Karpas-422 (cell line): ENCODE data around the gene HOXC12. TPM values are rescaled to one million over a fixed set of nuclear protein-coding genes. Genes with fewer than 3 reads are reported as not detected.

Experiments
- DNase-seq: peaks from one replicate; pipeline ENCODE4 v3.0.0-alpha.2; 2015
- H2AFZ ChIP-seq: fragments of 200-600 bp; sonication (generic); 2 replicates; pipeline ENCODE4 v1.6.1; 2014; ENCODE audit warnings: antibody characterized with exemption, low read length, mixed read lengths
- H3K27ac ChIP-seq: fragments of 200-600 bp; sonication (generic); 2 replicates; pipeline ENCODE4 v1.5.1; 2014; ENCODE audit warnings: mild to moderate bottlenecking, low read length, moderate library complexity
- H3K27me3 ChIP-seq: fragments of 200-600 bp; sonication (generic); 2 replicates; pipeline ENCODE4 v1.6.1; 2014; ENCODE audit warnings: low read length, mixed read lengths
- H3K36me3 ChIP-seq: fragments of 200-600 bp; sonication (generic); 2 replicates; pipeline ENCODE4 v1.6.1; 2014; ENCODE audit warnings: low read length, mixed read lengths; ENCODE audit not compliant: insufficient read depth
- H3K4me1 ChIP-seq: fragments of 200-600 bp; sonication (generic); 2 replicates; pipeline ENCODE4 v1.6.1; 2014; ENCODE audit warnings: mild to moderate bottlenecking, low read length, mixed read lengths
- H3K4me2 ChIP-seq: fragments of 200-600 bp; sonication (generic); 2 replicates; pipeline ENCODE4 v1.6.1; 2014; ENCODE audit warnings: low read length, low read depth, mild to moderate bottlenecking; ENCODE audit not compliant: poor library complexity, severe bottlenecking
- H3K4me3 ChIP-seq: fragments of 200-600 bp; sonication (generic); 2 replicates; pipeline ENCODE4 v1.5.1; 2014; ENCODE audit warnings: mild to moderate bottlenecking, antibody characterized with exemption, low read length, mixed read lengths
- H3K79me2 ChIP-seq: fragments of 200-600 bp; sonication (generic); 2 replicates; pipeline ENCODE4 v1.6.1; 2014; ENCODE audit warnings: mild to moderate bottlenecking, low read length, mixed read lengths
- H3K9ac ChIP-seq: fragments of 200-600 bp; sonication (generic); 2 replicates; pipeline ENCODE4 v1.6.0; 2014; ENCODE audit warnings: low read length
- H3K9me2 ChIP-seq: fragments of 200-600 bp; sonication (generic), shearing (Covaris generic); replicated peaks from 2 replicates; pipeline ENCODE4 v1.6.0; 2014; ENCODE audit warnings: mild to moderate bottlenecking, low read length, moderate library complexity; ENCODE audit not compliant: insufficient read depth
- H3K9me3 ChIP-seq: fragments of 300-700, 200-600 bp; sonication (generic); 2 replicates; pipeline ENCODE4 v1.6.1; 2014; ENCODE audit warnings: low read length, mixed read lengths
- H4K20me1 ChIP-seq: fragments of 200-600 bp; sonication (generic); 2 replicates; pipeline ENCODE4 v1.6.1; 2014; ENCODE audit warnings: mild to moderate bottlenecking, antibody characterized with exemption, low read length, low read depth; ENCODE audit not compliant: insufficient read depth
- total RNA-seq: library from RNA; depleted of rRNA; stranded (reverse); fragments of >200 nt; shearing (Covaris generic); gene quantifications from 2 replicates; pipeline ENCODE4 v1.2.3, GENCODE V29; 2014; ENCODE audit warnings: low replicate concordance; rRNA removed

HOXC12 gene
- total RNA-seq: not detected in 2 replicates

DNA sequence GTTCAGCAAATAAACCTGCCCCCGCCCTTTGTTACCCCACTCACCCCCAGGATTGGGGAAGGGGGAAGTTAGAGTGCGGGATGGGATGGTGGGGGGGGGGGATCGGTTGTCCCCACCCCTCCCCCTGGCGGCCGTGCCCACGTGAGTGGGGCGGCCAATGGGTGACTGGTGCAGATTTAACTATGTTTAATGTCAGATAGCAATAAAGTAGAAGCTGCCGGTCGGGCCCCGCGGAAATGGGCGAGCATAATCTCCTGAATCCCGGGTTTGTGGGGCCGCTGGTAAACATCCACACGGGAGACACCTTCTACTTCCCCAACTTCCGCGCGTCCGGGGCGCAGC, at the start of gene HOXC12:
HOXC12 (plus strand) TSS at position 210 of the 342 bp plus-strand sequence; CDS start at position 237, 27 bp downstream.
- Histone ChIP-seq H3K79me2 (no peaks in the 10 kb centered on the region), H3K27me3 (no peaks in the 10 kb centered on the region), H3K4me3 (no peak within 1 kb of the TSS), H3K27ac (no peak within 1 kb of the TSS), H3K9me3 (no peaks in the 10 kb centered on the region), H4K20me1 (no peaks in the 10 kb centered on the region), H3K36me3 (no peaks in the 10 kb centered on the region), H3K4me1 (no peaks in the 10 kb centered on the region), H3K4me2 (no peak within 1 kb of the TSS), H2AFZ (no peak within 1 kb of the TSS), H3K9ac (no peak within 1 kb of the TSS), H3K9me2 (no peaks in the 10 kb centered on the region)
- DNase-seq: no peak

- H3K9me3 ChIP-seq: no peaks in the 10 kb centered on the region
- H3K27me3 ChIP-seq: no peaks in the 10 kb centered on the region
- no peaks in the 10 kb centered on the region for H3K79me2 ChIP-seq
- H4K20me1 ChIP-seq: no peaks in the 10 kb centered on the region
- H3K4me3 ChIP-seq: no peak overlapping the region
- no peak overlapping the region for H3K4me2 ChIP-seq
- no peaks in the 10 kb centered on the region for H3K36me3 ChIP-seq
- H2AFZ ChIP-seq: no peak overlapping the region
- H3K9me2 ChIP-seq: no peaks in the 10 kb centered on the region
- H3K4me1 ChIP-seq: peaks cover 7% of the 10 kb centered on the region
- DNase-seq: no peak
- no peak overlapping the region for H3K27ac ChIP-seq
- no peak overlapping the region for H3K9ac ChIP-seq
Observed at GRCh38 chr12:53907103-53907502, 47.6 kb upstream of the HOXC12 start.

DNA sequence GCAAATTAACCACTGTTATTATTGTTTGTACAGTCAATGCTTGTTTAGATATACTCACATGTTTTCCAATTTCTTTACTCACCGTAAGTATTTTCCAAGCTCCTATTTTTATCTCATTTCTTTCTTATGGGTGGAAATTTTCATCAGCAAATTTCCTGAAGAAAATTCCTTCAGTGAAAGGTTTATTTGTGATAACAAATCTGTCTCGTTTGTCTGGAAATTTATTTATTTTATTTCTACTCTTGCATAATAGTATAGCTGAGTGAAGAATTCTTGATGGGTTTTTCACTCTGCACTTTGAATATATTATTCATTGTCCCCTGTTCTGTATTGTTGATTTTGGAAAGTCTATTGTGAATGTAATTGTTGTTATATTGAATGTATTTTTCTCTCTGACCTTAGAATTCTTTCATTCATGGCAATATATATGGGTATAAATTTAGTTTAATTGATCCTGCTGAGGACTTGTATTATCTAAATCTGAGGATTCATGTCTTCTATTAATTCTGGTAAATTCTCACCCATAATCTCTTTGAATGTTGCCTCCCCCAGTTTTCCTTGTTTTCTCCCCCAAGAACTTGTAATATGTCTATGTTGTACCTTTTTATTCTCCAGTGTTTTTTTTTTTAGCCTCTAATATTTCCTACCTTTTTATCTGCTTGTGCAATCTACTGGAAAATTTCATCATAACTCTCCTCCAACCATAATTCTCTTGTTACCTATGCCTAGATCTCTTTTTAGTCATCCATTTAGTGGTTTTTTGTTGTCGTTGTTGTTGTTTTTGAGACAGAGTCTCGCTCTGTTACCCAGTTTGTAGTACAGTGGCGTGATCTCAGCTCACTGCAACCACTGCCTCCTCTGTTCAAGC, 37.7 kb upstream of the HOXC12 start:
- no peaks in the 10 kb centered on the region for H3K4me1 ChIP-seq
- no peak overlapping the region for H3K27ac ChIP-seq
- H3K27me3 ChIP-seq: no peaks in the 10 kb centered on the region
- no peak overlapping the region for H3K9ac ChIP-seq
- H4K20me1 ChIP-seq: no peaks in the 10 kb centered on the region
- H3K9me2 ChIP-seq: no peaks in the 10 kb centered on the region
- H3K4me2 ChIP-seq: no peak overlapping the region
- DNase-seq: no peak
- no peak overlapping the region for H2AFZ ChIP-seq
- no peaks in the 10 kb centered on the region for H3K79me2 ChIP-seq
- H3K9me3 ChIP-seq: no peaks in the 10 kb centered on the region
- H3K4me3 ChIP-seq: no peak overlapping the region
- H3K36me3 ChIP-seq: no peaks in the 10 kb centered on the region

- no peaks in the 10 kb centered on the region for H3K27me3 ChIP-seq
- no peak overlapping the region for H3K4me2 ChIP-seq
- no peak overlapping the region for H2AFZ ChIP-seq
- H4K20me1 ChIP-seq: no peaks in the 10 kb centered on the region
- H3K4me3 ChIP-seq: no peak overlapping the region
- no peak for DNase-seq
- H3K79me2 ChIP-seq: no peaks in the 10 kb centered on the region
- no peaks in the 10 kb centered on the region for H3K36me3 ChIP-seq
- H3K9ac ChIP-seq: no peak overlapping the region
- H3K9me2 ChIP-seq: no peaks in the 10 kb centered on the region
- no peak overlapping the region for H3K27ac ChIP-seq
- H3K4me1 ChIP-seq: no peaks in the 10 kb centered on the region
- H3K9me3 ChIP-seq: no peaks in the 10 kb centered on the region
Observed at GRCh38 chr12:53924521-53925405, 29.9 kb upstream of the HOXC12 start.

- no peaks in the 10 kb centered on the region for H3K9me2 ChIP-seq
- H3K27ac ChIP-seq: no peak overlapping the region
- no peak overlapping the region for H3K9ac ChIP-seq
- H3K4me1 ChIP-seq: no peaks in the 10 kb centered on the region
- H3K9me3 ChIP-seq: no peaks in the 10 kb centered on the region
- no peak overlapping the region for H2AFZ ChIP-seq
- DNase-seq: no peak
- H4K20me1 ChIP-seq: no peaks in the 10 kb centered on the region
- H3K79me2 ChIP-seq: no peaks in the 10 kb centered on the region
- no peaks in the 10 kb centered on the region for H3K36me3 ChIP-seq
- no peak overlapping the region for H3K4me2 ChIP-seq
- H3K27me3 ChIP-seq: no peaks in the 10 kb centered on the region
- H3K4me3 ChIP-seq: no peak overlapping the region
Observed at GRCh38 chr12:53927220-53928029, 27.3 kb upstream of the HOXC12 start.

DNA sequence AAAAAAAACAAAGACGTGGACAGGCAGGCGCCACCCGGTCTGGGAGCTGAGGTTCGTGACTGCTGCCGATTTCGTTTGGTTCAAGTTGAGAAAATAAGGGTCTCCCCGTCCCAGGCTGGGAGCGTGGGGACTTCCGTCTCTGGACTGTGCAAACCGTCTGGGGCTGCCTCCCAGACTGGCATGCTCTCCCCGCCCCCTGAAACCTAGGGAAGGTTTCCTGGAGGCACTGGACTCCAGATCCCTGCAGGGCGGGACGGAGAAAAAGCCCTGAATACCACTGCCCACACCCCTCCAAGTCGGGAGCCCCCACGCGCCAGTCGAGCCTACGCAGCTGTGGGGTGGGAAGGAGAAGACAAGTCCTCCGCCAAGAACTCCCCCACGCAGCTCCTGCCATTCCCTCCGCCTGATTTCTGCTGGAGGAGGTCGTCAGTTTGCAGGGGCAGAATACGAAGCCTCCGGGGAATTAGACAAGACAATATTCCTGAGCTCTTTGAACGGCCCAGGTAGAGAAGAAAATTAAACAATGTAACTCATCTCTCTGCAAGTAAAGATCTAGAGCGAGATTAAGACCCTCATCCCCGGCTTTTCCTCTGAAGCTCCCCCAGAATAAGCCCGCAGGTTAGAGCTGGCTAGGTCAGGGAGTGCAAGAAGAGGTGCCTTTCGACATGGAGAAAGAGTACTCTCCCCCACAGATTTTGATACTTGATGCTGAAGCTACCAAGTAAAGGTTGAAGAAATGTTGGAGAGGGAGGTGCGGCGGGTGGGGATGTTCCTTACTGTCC, 26.5 kb upstream of the HOXC12 start:
- no peaks in the 10 kb centered on the region for H3K27me3 ChIP-seq
- no peak for DNase-seq
- no peaks in the 10 kb centered on the region for H3K36me3 ChIP-seq

DNA sequence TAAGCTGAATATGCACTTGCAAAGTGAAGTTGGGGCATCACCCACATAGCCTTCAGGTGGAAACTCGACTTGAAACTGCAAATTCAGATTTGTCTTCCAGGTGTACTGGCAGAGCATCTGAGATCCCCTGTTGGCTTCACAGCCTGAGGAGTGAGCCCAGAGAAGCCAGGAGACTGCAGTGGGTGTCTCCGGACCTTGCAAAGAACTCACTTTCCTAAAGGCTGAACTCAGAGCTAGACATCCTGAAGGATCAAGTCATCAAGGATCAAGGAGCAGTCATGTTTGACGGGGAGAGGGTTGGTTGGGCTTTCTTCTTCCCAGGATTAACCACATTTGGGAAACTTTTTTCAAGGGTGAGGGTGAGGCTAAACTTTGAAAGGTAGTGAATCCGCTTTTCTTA, 25.2 kb upstream of the HOXC12 start:
- H3K4me1 ChIP-seq: no peaks in the 10 kb centered on the region
- no peaks in the 10 kb centered on the region for H4K20me1 ChIP-seq
- no peaks in the 10 kb centered on the region for H3K27me3 ChIP-seq

More for the DNA sequence above, 26.5 kb upstream of the HOXC12 start:
- no peaks in the 10 kb centered on the region for H3K9me3 ChIP-seq
- no peak overlapping the region for H3K4me3 ChIP-seq
- no peaks in the 10 kb centered on the region for H3K4me1 ChIP-seq
- H3K9ac ChIP-seq: no peak overlapping the region
- no peaks in the 10 kb centered on the region for H3K9me2 ChIP-seq
- no peak overlapping the region for H2AFZ ChIP-seq
- H3K79me2 ChIP-seq: no peaks in the 10 kb centered on the region
- no peak overlapping the region for H3K27ac ChIP-seq
- no peaks in the 10 kb centered on the region for H4K20me1 ChIP-seq
- H3K4me2 ChIP-seq: no peak overlapping the region

More for the DNA sequence above, 25.2 kb upstream of the HOXC12 start:
- Histone ChIP-seq H3K4me3 (no peak overlapping the region), H3K79me2 (no peaks in the 10 kb centered on the region), H2AFZ (no peak overlapping the region), H3K4me2 (no peak overlapping the region), H3K36me3 (no peaks in the 10 kb centered on the region), H3K9ac (no peak overlapping the region), H3K9me2 (no peaks in the 10 kb centered on the region), H3K9me3 (no peaks in the 10 kb centered on the region), H3K27ac (no peak overlapping the region)
- no peak for DNase-seq
